Lower lobe of right lung (tissue), 2 donors: Measurements from ENCODE around the gene SPPL3. TPM values are rescaled to one million over a fixed set of nuclear protein-coding genes. Genes with fewer than 3 reads are reported as not detected.

ENCODE experiments used
- ATAC-seq, 2 donors: fragments of 200-7000 bp; cut with Tn5 transposase; one replicate each; pipeline ENCODE4 v1.9.1; 2020 to 2022; ENCODE audit warnings: mild to moderate bottlenecking in 2 of 2, moderate library complexity in 2 of 2
- DNase-seq: peaks from one replicate; pipeline ENCODE4 v3.0.0-alpha.2; 2020
- H3K27ac ChIP-seq: fragments of 200-600 bp; one replicate; pipeline ENCODE4 v1.8.0; 2022
- H3K27me3 ChIP-seq: fragments of 200-600 bp; one replicate; pipeline ENCODE4 v1.8.0; 2022; ENCODE audit warnings: low read depth
- H3K36me3 ChIP-seq: fragments of 200-600 bp; one replicate; pipeline ENCODE4 v1.8.0; 2022; ENCODE audit warnings: mild to moderate bottlenecking
- H3K4me1 ChIP-seq: fragments of 200-600 bp; one replicate; pipeline ENCODE4 v1.8.0; 2022
- H3K4me3 ChIP-seq: fragments of 200-600 bp; one replicate; pipeline ENCODE4 v1.8.0; 2022; ENCODE audit warnings: mild to moderate bottlenecking
- H3K9me3 ChIP-seq: fragments of 200-600 bp; one replicate; pipeline ENCODE4 v1.8.0; 2022
- intact Hi-C: fragments of 100-400 bp; cut with DNase I; formaldehyde crosslinking; loops from one replicate; pipeline ENCODE4 v1.11.0; 2022
- total RNA-seq: library from RNA; stranded (reverse); fragmentation: NEBNext Ultra II Directional; extraction: Animal tissue kit (Norgen Biotek cat#: 25700); gene quantifications from one replicate; pipeline ENCODE4 v1.2.1, GENCODE V29; 2021
- TF ChIP-seq, protein P1 (sequence below): fragments of 200-600 bp; IDR thresholded peaks from one replicate; pipeline ENCODE4 v1.8.0; 2022; ENCODE audit warnings: antibody characterized with exemption, mild to moderate bottlenecking
- donor health status: DM: no; HTN: yes; CAD: no; lungs with severe emphysema.

SPPL3 gene
- total RNA-seq, 1 donor from 2014 or later = 44.0 TPM

DNA sequence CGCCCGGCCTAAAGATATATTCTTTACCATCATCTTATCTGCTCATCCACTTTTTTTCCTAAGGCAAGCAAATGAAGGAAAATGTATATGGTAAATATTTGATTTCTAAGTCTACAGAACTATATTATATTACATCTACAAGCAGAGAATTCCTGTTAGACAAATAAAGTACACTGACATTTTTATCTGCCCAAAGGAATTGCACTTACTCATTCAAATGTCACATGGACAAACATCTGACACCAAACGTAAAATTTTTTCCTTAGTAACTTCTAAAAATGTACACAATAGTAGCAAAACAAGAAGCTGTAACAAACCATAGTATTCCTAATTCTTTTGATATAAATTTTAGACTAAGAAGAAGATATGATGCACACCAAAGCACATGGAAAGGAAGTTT, 51.0 kb downstream of the SPPL3 start:
- Histone ChIP-seq H3K27ac (no peak overlapping the region), H3K4me3 (no peak overlapping the region), H3K27me3 (no peaks in the 10 kb centered on the region), H3K4me1 (peaks cover 54% of the 10 kb centered on the region), H3K9me3 (no peaks in the 10 kb centered on the region), H3K36me3 (no peaks in the 10 kb centered on the region)
- TF ChIP-seq, protein P1, sequence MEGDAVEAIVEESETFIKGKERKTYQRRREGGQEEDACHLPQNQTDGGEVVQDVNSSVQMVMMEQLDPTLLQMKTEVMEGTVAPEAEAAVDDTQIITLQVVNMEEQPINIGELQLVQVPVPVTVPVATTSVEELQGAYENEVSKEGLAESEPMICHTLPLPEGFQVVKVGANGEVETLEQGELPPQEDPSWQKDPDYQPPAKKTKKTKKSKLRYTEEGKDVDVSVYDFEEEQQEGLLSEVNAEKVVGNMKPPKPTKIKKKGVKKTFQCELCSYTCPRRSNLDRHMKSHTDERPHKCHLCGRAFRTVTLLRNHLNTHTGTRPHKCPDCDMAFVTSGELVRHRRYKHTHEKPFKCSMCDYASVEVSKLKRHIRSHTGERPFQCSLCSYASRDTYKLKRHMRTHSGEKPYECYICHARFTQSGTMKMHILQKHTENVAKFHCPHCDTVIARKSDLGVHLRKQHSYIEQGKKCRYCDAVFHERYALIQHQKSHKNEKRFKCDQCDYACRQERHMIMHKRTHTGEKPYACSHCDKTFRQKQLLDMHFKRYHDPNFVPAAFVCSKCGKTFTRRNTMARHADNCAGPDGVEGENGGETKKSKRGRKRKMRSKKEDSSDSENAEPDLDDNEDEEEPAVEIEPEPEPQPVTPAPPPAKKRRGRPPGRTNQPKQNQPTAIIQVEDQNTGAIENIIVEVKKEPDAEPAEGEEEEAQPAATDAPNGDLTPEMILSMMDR = no peak
- ATAC-seq = no peak
- intact Hi-C loops = no loop called here
- DNase-seq = no peak

DNA sequence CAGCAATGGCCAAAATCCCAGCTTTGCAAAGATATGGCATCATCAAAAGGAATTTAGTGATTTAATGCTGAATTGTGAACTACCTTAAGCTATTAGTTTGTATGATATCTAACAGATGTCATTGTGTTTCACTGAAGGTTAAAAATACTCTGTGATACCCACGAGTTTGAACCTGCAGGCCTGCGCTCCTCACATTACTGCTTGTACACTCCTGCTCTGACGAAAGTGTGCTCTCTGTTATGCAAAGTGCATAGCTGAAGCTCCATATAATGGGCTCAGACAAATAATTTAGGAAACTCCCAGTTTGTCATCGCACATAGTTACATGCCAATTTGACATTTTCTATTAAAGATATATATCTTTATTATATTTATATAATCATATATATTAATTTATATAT, 52.2 kb downstream of the SPPL3 start:
- Histone ChIP-seq H3K9me3 (no peaks in the 10 kb centered on the region), H3K4me1 (peaks cover 66% of the 10 kb centered on the region), H3K36me3 (no peaks in the 10 kb centered on the region), H3K27ac (no peak overlapping the region), H3K27me3 (no peaks in the 10 kb centered on the region), H3K4me3 (no peak overlapping the region)
- TF ChIP-seq, protein P1 = no peak
- DNase-seq (no peak), ATAC-seq (no peak)
- intact Hi-C loops = no loop called here

DNA sequence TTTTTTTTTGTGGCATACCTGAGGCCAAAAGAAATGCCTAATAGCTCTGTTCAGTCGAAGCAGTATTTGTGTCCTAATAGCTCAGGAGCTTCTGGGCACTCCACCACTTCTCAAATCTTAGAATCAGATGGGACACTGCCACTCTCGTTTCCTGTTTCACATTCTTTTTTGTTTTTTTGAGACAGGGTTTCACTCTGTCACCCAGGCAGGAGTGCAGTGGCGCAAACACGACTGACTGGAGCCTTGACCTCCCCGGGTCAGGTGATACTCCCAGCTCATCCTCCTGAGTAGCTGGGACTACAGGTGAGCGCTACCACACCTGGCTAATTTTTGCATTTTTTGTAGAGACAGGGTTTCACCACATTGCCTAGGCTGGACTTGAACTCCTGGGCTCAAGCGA, 52.7 kb downstream of the SPPL3 start:
- Histone ChIP-seq H3K27ac (no peak overlapping the region), H3K36me3 (no peaks in the 10 kb centered on the region), H3K4me1 (peaks cover 66% of the 10 kb centered on the region), H3K4me3 (no peak overlapping the region), H3K9me3 (no peaks in the 10 kb centered on the region), H3K27me3 (no peaks in the 10 kb centered on the region)
- TF ChIP-seq, protein P1 = no peak
- intact Hi-C loops = no loop called here
- ATAC-seq (peak in 1 of 2 donors; percentile 62), DNase-seq (peak; percentile 48)

DNA sequence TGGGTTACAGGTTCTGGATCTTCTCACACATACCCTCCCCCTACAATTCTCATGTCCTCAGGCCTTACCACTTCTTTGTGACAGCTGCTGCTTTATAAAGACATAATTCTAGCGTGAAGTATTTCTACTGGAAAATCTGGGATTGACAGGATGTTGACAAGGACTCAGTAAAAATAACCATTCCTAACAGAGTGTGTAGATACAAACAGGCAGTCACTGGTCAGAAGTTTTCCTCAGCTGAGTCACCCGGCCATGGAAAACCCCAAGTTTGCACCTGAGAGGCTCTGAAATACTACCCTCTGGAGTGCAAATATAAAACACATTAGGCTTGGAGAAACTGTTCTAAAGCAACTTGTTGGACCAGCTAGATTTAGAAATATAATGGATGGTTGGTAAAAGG, 54.4 kb downstream of the SPPL3 start:
- no peak for DNase-seq
- ATAC-seq = peak in 1 of 2 donors; percentile 82
- Histone ChIP-seq H3K4me3 (no peak overlapping the region), H3K27ac (peak overlapping the region; percentile 3), H3K4me1 (peaks cover 70% of the 10 kb centered on the region), H3K36me3 (no peaks in the 10 kb centered on the region), H3K9me3 (no peaks in the 10 kb centered on the region), H3K27me3 (no peaks in the 10 kb centered on the region)
- TF ChIP-seq, protein P1 = no peak
- intact Hi-C loops = no loop called here

DNA sequence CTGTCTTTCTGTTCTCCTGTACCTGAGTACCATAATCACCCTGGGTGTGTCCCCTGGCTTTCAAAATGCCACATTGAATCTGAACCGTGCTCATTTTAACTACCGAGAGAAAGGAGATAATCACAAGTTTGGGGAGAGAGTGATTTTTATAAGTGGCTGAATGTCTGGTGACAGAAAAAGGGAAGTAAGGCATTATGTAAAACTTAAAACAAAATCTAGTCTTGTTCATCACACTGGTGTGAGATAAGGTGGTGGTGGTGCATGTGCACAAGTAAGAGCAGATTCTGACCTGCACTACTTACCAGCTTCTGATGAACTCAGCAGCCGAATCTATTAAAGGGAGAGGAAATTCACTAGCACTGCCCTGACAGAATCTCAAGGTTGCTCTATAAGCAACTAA, 56.3 kb downstream of the SPPL3 start:
- Histone ChIP-seq H3K4me1 (peaks cover 69% of the 10 kb centered on the region), H3K27me3 (no peaks in the 10 kb centered on the region), H3K27ac (no peak overlapping the region), H3K4me3 (no peak overlapping the region), H3K9me3 (no peaks in the 10 kb centered on the region), H3K36me3 (no peaks in the 10 kb centered on the region)
- DNase-seq (no peak), ATAC-seq (no peak)
- TF ChIP-seq, protein P1 = no peak
- intact Hi-C loops = no loop called here

DNA sequence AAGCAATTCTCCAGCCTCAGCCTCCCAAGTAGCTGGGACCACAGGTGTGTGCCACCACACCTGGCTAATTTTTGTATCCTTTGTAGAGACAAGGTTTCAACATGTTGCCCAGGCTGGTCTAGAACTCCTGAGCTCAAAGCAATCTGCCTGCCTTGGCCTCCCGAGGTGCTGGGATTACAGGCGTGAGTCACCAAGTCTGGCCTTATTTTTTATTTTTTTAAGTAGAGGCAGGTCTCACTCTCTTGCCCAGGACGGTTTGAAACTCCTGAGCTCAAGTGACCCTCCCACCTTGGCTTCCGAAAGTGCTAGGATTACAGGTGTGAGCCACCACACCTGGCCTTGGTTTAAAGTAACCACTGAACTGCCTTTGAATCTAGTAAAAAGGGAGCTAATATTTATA, 56.8 kb downstream of the SPPL3 start:
- H3K4me1 ChIP-seq = peaks cover 69% of the 10 kb centered on the region
- H3K36me3 ChIP-seq = no peaks in the 10 kb centered on the region
- no peak overlapping the region for H3K4me3 ChIP-seq
- no peak overlapping the region for H3K27ac ChIP-seq
- ATAC-seq (no peak), DNase-seq (no peak)
- H3K27me3 ChIP-seq = no peaks in the 10 kb centered on the region
- TF ChIP-seq, protein P1 = no peak
- intact Hi-C loops = no loop called here
- no peaks in the 10 kb centered on the region for H3K9me3 ChIP-seq
